GM12801 (cell line): ENCODE results near the gene MAU2.

Source experiments
- CTCF ChIP-seq: IDR thresholded peaks from one replicate; pipeline ENCODE4 v1.5.1; 2011; ENCODE audit warnings: control low read depth; ENCODE audit not compliant: insufficient read length; ENCODE audit errors: extremely low read depth

Gene MAU2

GRCh38 chr19:19308373-19308772 is 12.3 kb upstream of the MAU2 start:
- TF ChIP-seq CTCF: no peak

GRCh38 chr19:19315444-19315843 is 5.2 kb upstream of the MAU2 start:
- TF ChIP-seq CTCF: no peak

DNA sequence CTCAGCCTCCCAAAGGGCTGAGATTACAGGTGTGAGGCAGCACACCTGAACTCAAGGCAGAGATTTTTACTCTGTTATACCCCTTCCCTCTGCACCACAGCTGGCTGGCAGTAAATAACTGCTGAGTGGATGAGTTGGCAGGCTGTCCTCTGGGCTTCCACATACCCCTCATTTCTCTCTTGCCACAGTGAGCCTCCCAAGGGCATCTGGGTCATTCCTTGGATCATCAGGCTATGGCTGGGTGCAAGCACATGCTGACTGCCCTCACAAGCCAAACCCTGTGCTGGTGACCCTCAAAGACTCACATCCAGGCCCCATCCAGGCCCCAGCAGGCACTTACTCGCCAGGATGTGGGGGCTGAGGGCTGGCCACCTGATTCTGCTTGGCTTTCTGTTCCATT is 4.5 kb upstream of the MAU2 start:
- TF ChIP-seq CTCF: no peak

- no peak for TF ChIP-seq CTCF
These were observed 783 bp upstream of the MAU2 start for GRCh38 chr19:19319732-19320360.

DNA sequence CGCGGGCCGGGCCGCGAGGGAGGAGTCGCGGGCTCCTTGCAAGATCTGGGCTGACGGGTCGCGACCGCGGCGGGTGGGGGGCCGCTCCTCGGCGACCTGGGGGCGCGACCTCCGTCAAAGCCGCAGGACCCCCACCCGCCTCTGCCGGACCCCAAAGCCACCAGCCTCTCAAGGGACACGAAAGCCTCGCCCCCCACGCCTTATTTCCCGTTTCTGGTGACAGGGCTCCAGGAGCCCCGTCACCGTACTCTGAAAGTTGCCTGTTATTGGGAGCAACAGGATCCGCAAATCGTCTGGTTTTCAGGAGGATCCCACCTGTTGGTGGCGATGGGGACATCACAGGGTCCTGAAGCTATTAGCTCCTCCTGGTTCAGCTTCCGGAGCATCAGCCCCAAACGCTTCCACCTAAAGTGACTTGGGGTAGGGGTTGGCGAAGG is 530 bp downstream of the MAU2 start:
- TF ChIP-seq CTCF: no peak

GRCh38 chr19:19324059-19324770 is 3.6 kb downstream of the MAU2 start:
- no peak for TF ChIP-seq CTCF

DNA sequence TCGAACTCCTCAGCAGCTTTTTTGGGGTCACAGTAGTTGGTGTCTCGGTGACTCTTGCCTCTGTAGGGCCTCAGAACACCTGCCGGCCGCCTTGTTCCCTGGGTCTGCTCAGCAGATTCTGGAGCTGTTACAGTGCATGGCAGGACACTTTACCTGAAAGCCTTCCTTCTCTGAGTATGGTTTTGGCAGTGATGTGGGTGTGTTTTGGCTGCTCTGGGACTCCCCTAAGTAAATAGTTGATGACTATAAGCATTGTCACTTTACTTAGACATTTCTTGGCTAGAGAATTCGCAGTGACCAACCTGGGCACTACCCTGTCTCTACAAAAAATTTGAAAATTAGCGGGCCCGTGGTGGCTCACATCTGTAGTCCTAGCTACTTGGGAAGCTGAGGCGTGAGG is 7.0 kb downstream of the MAU2 start:
- no peak for TF ChIP-seq CTCF
